Liver (tissue), 3 donors: ENCODE data around the gene IGF2BP2.

ENCODE experiments used
- RAD21 ChIP-seq, 2 donors: IDR thresholded peaks; 2 replicates each; pipeline ENCODE4 v1.6.1; 2016; ENCODE audit warnings: antibody characterized with exemption in 2 of 2, mild to moderate bottlenecking in 2 of 2
- SP1 ChIP-seq: IDR thresholded peaks from 2 replicates; pipeline ENCODE4 v1.6.1; 2018; ENCODE audit warnings: antibody characterized with exemption, mild to moderate bottlenecking
- YY1 ChIP-seq: IDR thresholded peaks from 2 replicates; pipeline ENCODE4 v1.6.1; 2016; ENCODE audit warnings: antibody characterized with exemption, mild to moderate bottlenecking
- TF ChIP-seq, protein P1 (sequence below): fragments of 150-350 bp; IDR thresholded peaks from 2 replicates; pipeline ENCODE4 v1.5.1; 2017; ENCODE audit warnings: improper control_type of control experiment, low read depth, low read length; ENCODE audit not compliant: missing input control
- TF ChIP-seq, protein P2 (sequence below): IDR thresholded peaks from 2 replicates; pipeline ENCODE4 v1.6.1; 2016; ENCODE audit warnings: antibody characterized with exemption
- donor health status: healthy.
- donor health status: healthy.

DNA sequence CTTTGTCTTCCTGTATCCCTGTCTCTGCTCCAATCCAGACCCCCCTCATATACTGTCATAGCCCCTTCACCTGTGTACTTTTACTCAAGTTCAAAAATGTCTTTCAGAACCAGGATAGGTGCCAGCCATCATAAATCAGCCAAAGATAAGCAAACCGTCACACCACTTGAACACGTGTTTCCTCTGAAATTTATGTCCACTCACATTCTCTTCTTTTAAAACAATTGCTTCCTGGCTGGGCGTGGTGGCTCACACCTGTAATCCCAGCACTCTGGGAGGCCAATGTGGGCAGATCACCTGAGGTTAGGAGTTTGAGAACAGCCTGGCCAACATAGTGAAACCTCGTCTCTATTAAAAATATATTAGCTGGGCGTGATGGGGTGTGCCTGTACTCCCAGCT lies 74.1 kb downstream of the IGF2BP2 start:
- TF ChIP-seq, protein P1, sequence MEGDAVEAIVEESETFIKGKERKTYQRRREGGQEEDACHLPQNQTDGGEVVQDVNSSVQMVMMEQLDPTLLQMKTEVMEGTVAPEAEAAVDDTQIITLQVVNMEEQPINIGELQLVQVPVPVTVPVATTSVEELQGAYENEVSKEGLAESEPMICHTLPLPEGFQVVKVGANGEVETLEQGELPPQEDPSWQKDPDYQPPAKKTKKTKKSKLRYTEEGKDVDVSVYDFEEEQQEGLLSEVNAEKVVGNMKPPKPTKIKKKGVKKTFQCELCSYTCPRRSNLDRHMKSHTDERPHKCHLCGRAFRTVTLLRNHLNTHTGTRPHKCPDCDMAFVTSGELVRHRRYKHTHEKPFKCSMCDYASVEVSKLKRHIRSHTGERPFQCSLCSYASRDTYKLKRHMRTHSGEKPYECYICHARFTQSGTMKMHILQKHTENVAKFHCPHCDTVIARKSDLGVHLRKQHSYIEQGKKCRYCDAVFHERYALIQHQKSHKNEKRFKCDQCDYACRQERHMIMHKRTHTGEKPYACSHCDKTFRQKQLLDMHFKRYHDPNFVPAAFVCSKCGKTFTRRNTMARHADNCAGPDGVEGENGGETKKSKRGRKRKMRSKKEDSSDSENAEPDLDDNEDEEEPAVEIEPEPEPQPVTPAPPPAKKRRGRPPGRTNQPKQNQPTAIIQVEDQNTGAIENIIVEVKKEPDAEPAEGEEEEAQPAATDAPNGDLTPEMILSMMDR, result no peak
- TF ChIP-seq SP1 (no peak), RAD21 (IDR thresholded peaks at IDR 0.05) (no peak), YY1 (no peak)
- TF ChIP-seq, protein P2, sequence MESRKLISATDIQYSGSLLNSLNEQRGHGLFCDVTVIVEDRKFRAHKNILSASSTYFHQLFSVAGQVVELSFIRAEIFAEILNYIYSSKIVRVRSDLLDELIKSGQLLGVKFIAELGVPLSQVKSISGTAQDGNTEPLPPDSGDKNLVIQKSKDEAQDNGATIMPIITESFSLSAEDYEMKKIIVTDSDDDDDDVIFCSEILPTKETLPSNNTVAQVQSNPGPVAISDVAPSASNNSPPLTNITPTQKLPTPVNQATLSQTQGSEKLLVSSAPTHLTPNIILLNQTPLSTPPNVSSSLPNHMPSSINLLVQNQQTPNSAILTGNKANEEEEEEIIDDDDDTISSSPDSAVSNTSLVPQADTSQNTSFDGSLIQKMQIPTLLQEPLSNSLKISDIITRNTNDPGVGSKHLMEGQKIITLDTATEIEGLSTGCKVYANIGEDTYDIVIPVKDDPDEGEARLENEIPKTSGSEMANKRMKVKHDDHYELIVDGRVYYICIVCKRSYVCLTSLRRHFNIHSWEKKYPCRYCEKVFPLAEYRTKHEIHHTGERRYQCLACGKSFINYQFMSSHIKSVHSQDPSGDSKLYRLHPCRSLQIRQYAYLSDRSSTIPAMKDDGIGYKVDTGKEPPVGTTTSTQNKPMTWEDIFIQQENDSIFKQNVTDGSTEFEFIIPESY, result no peak
